ENCODE data around the gene CCN5.

CCN5 gene

GRCh38 chr20:44746367-44747165, 31.4 kb downstream of the CCN5 start:
- Histone ChIP-seq H3K79me1 (replicated peaks; ENCODE audit: low read length, poor library complexity, severe bottlenecking) (no peaks in the 10 kb centered on the region), H3K4ac (ENCODE audit: low read depth in 1 of 2, low read length in 2 of 2) (no peak overlapping the region), H4K91ac (ENCODE audit: low read length) (no peak overlapping the region), H3K9ac (ENCODE audit: low read length) (peak overlapping the region; percentile 78), H3K9me3 (ENCODE audit: control insufficient read depth, low read length) (no peaks in the 10 kb centered on the region), H4K8ac (ENCODE audit: low read length) (no peak overlapping the region), H3K36me3 (ENCODE audit: control insufficient read depth in 1 of 2, insufficient read depth in 2 of 2, low read depth in 1 of 2, low read length in 2 of 2) (peaks cover 0 to 4% of the 10 kb centered on the region in 2 experiments), H3K4me2 (ENCODE audit: low read length, poor library complexity, severe bottlenecking) (peak overlapping the region; percentile 96), H2BK12ac (ENCODE audit: low read length in 2 of 2) (no peak overlapping the region), H3K27me3 (ENCODE audit: control insufficient read depth in 1 of 2, insufficient read depth in 1 of 2, low read length in 2 of 2) (peaks cover 20 to 74% of the 10 kb centered on the region in 2 experiments), H3K14ac (ENCODE audit: low read length in 2 of 2) (no peak overlapping the region), H3K4me3 (ENCODE audit: insufficient read depth in 1 of 2, low read depth in 1 of 2, low read length in 2 of 2) (peak overlapping the region; percentile 51 to 80), H3K27ac (ENCODE audit: low read length, poor library complexity, severe bottlenecking) (no peak overlapping the region), H2BK120ac (ENCODE audit: low read depth, low read length) (no peak overlapping the region), H3K23ac (ENCODE audit: low read length in 2 of 2) (peak overlapping the region in 1 of 2 experiments; percentile 96), H2BK15ac (ENCODE audit: low read depth, poor library complexity, severe bottlenecking) (no peak overlapping the region), H3K4me1 (ENCODE audit: control insufficient read depth, insufficient read depth, low read depth, low read length) (peaks cover 19% of the 10 kb centered on the region), H2AK5ac (ENCODE audit: low read length, severe bottlenecking) (no peak overlapping the region), H3K18ac (ENCODE audit: low read depth in 1 of 2, low read length in 2 of 2) (no peak overlapping the region), H2AFZ (ENCODE audit: low read depth, low read length) (no peak overlapping the region), H2BK5ac (ENCODE audit: low read depth, low read length, poor library complexity, severe bottlenecking) (no peak overlapping the region)
- DNase-seq: no peak
- 24% methylated on average over 10 of the region's 12 CpGs for WGBS

- no peak overlapping the region for H2BK120ac ChIP-seq (ENCODE audit: low read depth, low read length)
These were observed 32.2 kb downstream of the CCN5 start for GRCh38 chr20:44747166-44748004.

DNA sequence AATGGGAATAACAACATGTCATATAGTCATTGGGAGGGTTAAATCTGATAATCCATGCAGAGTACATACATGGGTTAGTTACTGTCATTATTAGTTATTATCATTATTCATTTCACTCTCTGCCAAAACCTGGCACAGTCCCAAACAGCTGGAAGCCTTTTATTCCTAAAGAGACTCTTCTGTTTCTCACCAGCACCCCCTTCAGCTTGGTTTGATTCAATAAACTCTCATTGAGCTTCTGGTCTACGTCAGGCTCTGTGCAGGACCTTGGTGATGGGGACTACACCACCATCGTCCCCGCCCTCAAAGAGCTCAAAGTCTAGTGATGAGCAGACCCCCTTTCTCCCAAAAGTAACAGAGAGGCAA, 32.8 kb downstream of the CCN5 start:
- WGBS: 69% methylated on average over 2 of the region's 3 CpGs
- Histone ChIP-seq H2BK15ac (ENCODE audit: low read depth, poor library complexity, severe bottlenecking) (no peak overlapping the region), H2AFZ (ENCODE audit: low read depth, low read length) (no peak overlapping the region)

More at GRCh38 chr20:44747166-44748004, 32.2 kb downstream of the CCN5 start:
- Histone ChIP-seq H3K79me1 (replicated peaks; ENCODE audit: low read length, poor library complexity, severe bottlenecking) (no peaks in the 10 kb centered on the region), H3K14ac (ENCODE audit: low read length in 2 of 2) (no peak overlapping the region), H2AK5ac (ENCODE audit: low read length, severe bottlenecking) (no peak overlapping the region), H3K4ac (ENCODE audit: low read depth in 1 of 2, low read length in 2 of 2) (no peak overlapping the region), H2BK12ac (ENCODE audit: low read length in 2 of 2) (no peak overlapping the region), H3K9me3 (ENCODE audit: control insufficient read depth, low read length) (no peaks in the 10 kb centered on the region), H3K27ac (ENCODE audit: low read length, poor library complexity, severe bottlenecking) (no peak overlapping the region), H3K4me1 (ENCODE audit: control insufficient read depth, insufficient read depth, low read depth, low read length) (peaks cover 19% of the 10 kb centered on the region), H4K8ac (ENCODE audit: low read length) (no peak overlapping the region), H3K4me3 (ENCODE audit: insufficient read depth in 1 of 2, low read depth in 1 of 2, low read length in 2 of 2) (peak overlapping the region in 1 of 2 experiments; percentile 80), H3K27me3 (ENCODE audit: control insufficient read depth in 1 of 2, insufficient read depth in 1 of 2, low read length in 2 of 2) (peaks cover 28 to 74% of the 10 kb centered on the region in 2 experiments), H2BK15ac (ENCODE audit: low read depth, poor library complexity, severe bottlenecking) (no peak overlapping the region), H3K23ac (ENCODE audit: low read length in 2 of 2) (no peak overlapping the region), H3K36me3 (ENCODE audit: control insufficient read depth in 1 of 2, insufficient read depth in 2 of 2, low read depth in 1 of 2, low read length in 2 of 2) (peaks cover 0 to 4% of the 10 kb centered on the region in 2 experiments), H2AFZ (ENCODE audit: low read depth, low read length) (no peak overlapping the region), H2BK5ac (ENCODE audit: low read depth, low read length, poor library complexity, severe bottlenecking) (no peak overlapping the region), H3K18ac (ENCODE audit: low read depth in 1 of 2, low read length in 2 of 2) (no peak overlapping the region), H4K91ac (ENCODE audit: low read length) (no peak overlapping the region), H3K4me2 (ENCODE audit: low read length, poor library complexity, severe bottlenecking) (no peak overlapping the region), H3K9ac (ENCODE audit: low read length) (peak overlapping the region; percentile 78)
- peak; percentile 68 for DNase-seq
- 21% methylated on average over 4 of the region's 5 CpGs for WGBS

More for the DNA sequence above, 32.8 kb downstream of the CCN5 start:
- no peak overlapping the region for H3K18ac ChIP-seq (ENCODE audit: low read depth in 1 of 2, low read length in 2 of 2)
- H2AK5ac ChIP-seq (ENCODE audit: low read length, severe bottlenecking): no peak overlapping the region
- no peak overlapping the region for H4K8ac ChIP-seq (ENCODE audit: low read length)
- H3K36me3 ChIP-seq (ENCODE audit: control insufficient read depth in 1 of 2, insufficient read depth in 2 of 2, low read depth in 1 of 2, low read length in 2 of 2): peaks cover 0 to 4% of the 10 kb centered on the region in 2 experiments
- peak overlapping the region; percentile 19 for H3K9ac ChIP-seq (ENCODE audit: low read length)
- H3K23ac ChIP-seq (ENCODE audit: low read length in 2 of 2): no peak overlapping the region
- no peak overlapping the region for H3K4me2 ChIP-seq (ENCODE audit: low read length, poor library complexity, severe bottlenecking)
- no peak overlapping the region for H3K4ac ChIP-seq (ENCODE audit: low read depth in 1 of 2, low read length in 2 of 2)
- H3K9me3 ChIP-seq (ENCODE audit: control insufficient read depth, low read length): no peaks in the 10 kb centered on the region
- H3K27ac ChIP-seq (ENCODE audit: low read length, poor library complexity, severe bottlenecking): no peak overlapping the region
- H3K4me1 ChIP-seq (ENCODE audit: control insufficient read depth, insufficient read depth, low read depth, low read length): peaks cover 19% of the 10 kb centered on the region
- H3K27me3 ChIP-seq (ENCODE audit: control insufficient read depth in 1 of 2, insufficient read depth in 1 of 2, low read length in 2 of 2): peaks cover 34 to 74% of the 10 kb centered on the region in 2 experiments
- no peak overlapping the region for H4K91ac ChIP-seq (ENCODE audit: low read length)
- no peak overlapping the region for H2BK5ac ChIP-seq (ENCODE audit: low read depth, low read length, poor library complexity, severe bottlenecking)
- H2BK120ac ChIP-seq (ENCODE audit: low read depth, low read length): no peak overlapping the region
- H2BK12ac ChIP-seq (ENCODE audit: low read length in 2 of 2): no peak overlapping the region
- no peak overlapping the region for H3K14ac ChIP-seq (ENCODE audit: low read length in 2 of 2)
- DNase-seq: no peak
- no peak overlapping the region for H3K4me3 ChIP-seq (ENCODE audit: insufficient read depth in 1 of 2, low read depth in 1 of 2, low read length in 2 of 2)
- no peaks in the 10 kb centered on the region for H3K79me1 ChIP-seq (replicated peaks; ENCODE audit: low read length, poor library complexity, severe bottlenecking)

Measured in mesenchymal stem cell (in vitro differentiated cells and primary cell).